Activated T-helper 17 cell treated with anti-CD3 and anti-CD28 coated beads, Interleukin-2, amount 50 U/mL, for 72 hours (primary cell): ENCODE data around the gene MAPK6. TPM values are rescaled to one million over a fixed set of nuclear protein-coding genes. Genes with fewer than 3 reads are reported as not detected.
"Not testable (repeated sequence)": the region's sequence is repeated elsewhere in the genome, so short reads cannot be mapped to it uniquely, and the experiment has no call there.

Experiments used
- ATAC-seq: fragments of 150-1000 bp; cut with Tn5 transposase; replicated peaks from 2 replicates; pipeline ENCODE4 v1.10.0; 2021; ENCODE audit warnings: mild to moderate bottlenecking, moderate library complexity
- H3K27ac Mint-ChIP-seq: one replicate; pipeline ENCODE4 v1.8.0; 2022; ENCODE audit warnings: mixed read lengths
- H3K27me3 Mint-ChIP-seq: one replicate; pipeline ENCODE4 v1.8.0; 2022; ENCODE audit warnings: mixed read lengths
- H3K36me3 Mint-ChIP-seq: one replicate; pipeline ENCODE4 v1.8.0; 2022; ENCODE audit warnings: low read depth, mild to moderate bottlenecking, mixed read lengths
- H3K4me1 Mint-ChIP-seq: one replicate; pipeline ENCODE4 v1.8.0; 2022; ENCODE audit warnings: mixed read lengths
- H3K4me3 Mint-ChIP-seq: one replicate; pipeline ENCODE4 v1.8.0; 2022; ENCODE audit warnings: mild to moderate bottlenecking, mixed read lengths
- H3K9me3 Mint-ChIP-seq: one replicate; pipeline ENCODE4 v1.8.0; 2022; ENCODE audit warnings: mixed read lengths
- total RNA-seq, 2 donors: library from RNA; stranded (reverse); gene quantifications; one replicate each; pipeline ENCODE4 v1.2.3, GENCODE V29; 2022

Gene MAPK6
- total RNA-seq, 2 donors from 2014 or later: 36.5 to 62.3 TPM

DNA sequence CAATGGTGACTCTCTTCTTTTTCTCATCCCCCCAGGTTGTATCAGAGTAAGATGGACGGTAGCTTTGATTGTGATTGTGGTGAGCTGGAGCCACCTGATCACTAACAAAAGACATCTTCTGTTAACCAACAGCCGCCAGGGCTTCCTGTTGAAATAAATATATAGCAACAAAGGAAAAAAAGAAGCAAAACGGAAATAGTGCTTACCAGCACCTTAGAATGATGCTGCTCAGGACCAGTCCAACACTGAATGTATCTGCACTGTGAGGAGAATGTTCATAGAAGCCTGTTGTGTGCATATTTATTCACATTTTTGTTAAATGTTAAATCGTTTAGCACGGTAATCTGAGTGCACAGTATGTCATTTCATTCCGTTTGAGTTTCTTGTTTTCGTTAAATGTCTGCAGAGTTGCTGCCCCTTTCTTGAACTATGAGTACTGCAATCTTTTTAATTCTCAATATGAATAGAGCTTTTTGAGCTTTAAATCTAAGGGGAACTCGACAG, 26.8 kb downstream of the MAPK6 start:
- Mint-ChIP-seq H3K36me3 (peaks cover 64% of the 10 kb centered on the region), H3K27ac (peak overlapping the region; percentile 86), H3K4me1 (peaks cover 34% of the 10 kb centered on the region), H3K4me3 (peak overlapping the region; percentile 69)
- not testable (repeated sequence) for H3K27me3 Mint-ChIP-seq, H3K9me3 Mint-ChIP-seq
- peak; percentile 63 for ATAC-seq

DNA sequence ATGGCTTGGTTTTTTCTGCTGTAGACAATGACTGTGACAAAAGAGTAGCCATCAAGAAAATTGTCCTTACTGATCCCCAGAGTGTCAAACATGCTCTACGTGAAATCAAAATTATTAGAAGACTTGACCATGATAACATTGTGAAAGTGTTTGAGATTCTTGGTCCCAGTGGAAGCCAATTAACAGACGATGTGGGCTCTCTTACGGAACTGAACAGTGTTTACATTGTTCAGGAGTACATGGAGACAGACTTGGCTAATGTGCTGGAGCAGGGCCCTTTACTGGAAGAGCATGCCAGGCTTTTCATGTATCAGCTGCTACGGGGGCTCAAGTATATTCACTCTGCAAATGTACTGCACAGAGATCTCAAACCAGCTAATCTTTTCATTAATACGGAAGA, 27.5 kb downstream of the MAPK6 start:
- peaks cover 70% of the 10 kb centered on the region for H3K36me3 Mint-ChIP-seq
- not testable (repeated sequence) for H3K9me3 Mint-ChIP-seq, H3K27me3 Mint-ChIP-seq, ATAC-seq
- peak overlapping the region; percentile 69 for H3K4me3 Mint-ChIP-seq
- peak overlapping the region; percentile 86 for H3K27ac Mint-ChIP-seq
- peaks cover 32% of the 10 kb centered on the region for H3K4me1 Mint-ChIP-seq

DNA sequence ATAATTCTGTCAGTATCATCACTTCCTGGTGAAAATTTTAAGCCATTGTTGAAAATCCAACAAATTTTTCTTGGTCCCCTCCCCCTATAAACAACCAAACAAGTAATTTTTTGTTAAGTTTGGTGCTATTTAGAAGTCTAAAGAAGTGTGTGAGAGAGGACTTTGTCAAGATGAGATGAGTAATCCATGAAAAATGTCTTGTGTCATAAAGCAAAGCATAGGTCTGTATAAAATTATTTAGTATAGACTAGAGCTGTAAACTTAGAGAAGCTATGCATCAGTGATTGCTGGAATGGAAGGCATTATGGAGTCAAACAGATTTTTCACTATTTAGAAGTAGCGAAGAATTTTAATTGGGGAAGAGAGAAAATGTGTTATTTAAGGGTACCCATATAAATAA, 31.4 kb downstream of the MAPK6 start:
- no peak for ATAC-seq
- H3K36me3 Mint-ChIP-seq: peaks cover 93% of the 10 kb centered on the region

GRCh38 chr15:52052066-52052935, 33.3 kb downstream of the MAPK6 start:
- Mint-ChIP-seq H3K4me3 (no peak overlapping the region), H3K4me1 (no peaks in the 10 kb centered on the region), H3K36me3 (peaks cover 76% of the 10 kb centered on the region), H3K9me3 (no peaks in the 10 kb centered on the region), H3K27ac (no peak overlapping the region), H3K27me3 (no peaks in the 10 kb centered on the region)
- no peak for ATAC-seq

More for the DNA sequence above, 31.4 kb downstream of the MAPK6 start:
- no peak overlapping the region for H3K4me3 Mint-ChIP-seq
- no peaks in the 10 kb centered on the region for H3K27me3 Mint-ChIP-seq
- H3K9me3 Mint-ChIP-seq: no peaks in the 10 kb centered on the region
- peaks cover 15% of the 10 kb centered on the region for H3K4me1 Mint-ChIP-seq
- no peak overlapping the region for H3K27ac Mint-ChIP-seq

- H3K27ac Mint-ChIP-seq: no peak overlapping the region
- no peaks in the 10 kb centered on the region for H3K27me3 Mint-ChIP-seq
- H3K9me3 Mint-ChIP-seq: no peaks in the 10 kb centered on the region
- H3K4me1 Mint-ChIP-seq: no peaks in the 10 kb centered on the region
- H3K36me3 Mint-ChIP-seq: peaks cover 55% of the 10 kb centered on the region
- ATAC-seq: no peak
- H3K4me3 Mint-ChIP-seq: no peak overlapping the region
Measured at GRCh38 chr15:52054381-52054780, 35.4 kb downstream of the MAPK6 start.

DNA sequence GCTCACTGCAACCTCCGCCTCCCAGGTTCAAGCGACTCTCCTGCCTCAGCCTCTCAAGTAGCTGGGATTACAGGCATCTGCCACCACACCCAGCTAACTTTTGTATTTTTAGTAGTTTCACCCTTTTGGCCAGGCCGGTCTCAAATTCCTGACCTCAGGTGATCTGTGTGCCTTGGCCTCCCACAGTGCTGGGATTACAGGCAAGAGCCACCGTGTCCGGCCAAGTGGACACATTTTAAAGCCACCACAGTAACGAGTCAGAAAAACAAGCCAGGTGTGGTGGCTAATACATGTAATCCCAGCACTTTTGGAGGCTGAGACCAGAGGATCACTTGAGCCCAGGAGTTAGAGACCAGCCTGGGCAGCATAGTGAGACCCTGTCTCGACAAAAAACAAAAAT, 35.8 kb downstream of the MAPK6 start:
- not testable (repeated sequence) for H3K27ac Mint-ChIP-seq, ATAC-seq, H3K9me3 Mint-ChIP-seq, H3K4me1 Mint-ChIP-seq, H3K27me3 Mint-ChIP-seq, H3K4me3 Mint-ChIP-seq
- peaks cover 51% of the 10 kb centered on the region for H3K36me3 Mint-ChIP-seq

DNA sequence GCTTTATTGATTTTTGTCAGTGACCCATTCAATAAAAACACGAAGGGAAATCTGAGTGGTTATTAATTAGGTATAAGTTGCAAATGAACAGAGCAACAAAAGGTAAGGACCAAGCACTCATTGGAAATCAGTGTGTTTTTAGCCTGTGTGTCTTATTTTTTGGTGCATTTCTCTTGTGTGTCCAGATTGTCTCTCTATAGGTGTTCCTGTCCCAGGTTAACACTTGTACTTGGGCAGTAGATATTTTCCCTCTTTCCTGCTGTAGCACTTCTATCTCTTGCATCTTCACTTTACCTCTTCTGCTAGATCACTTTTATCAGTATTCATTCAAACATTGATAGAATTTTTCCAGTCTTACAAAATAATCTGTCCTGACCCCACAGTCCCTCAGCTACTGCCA, 37.0 kb downstream of the MAPK6 start:
- H3K4me1 Mint-ChIP-seq: peaks cover 5% of the 10 kb centered on the region
- H3K36me3 Mint-ChIP-seq: peaks cover 39% of the 10 kb centered on the region
- no peak for ATAC-seq
- H3K9me3 Mint-ChIP-seq: no peaks in the 10 kb centered on the region
- no peak overlapping the region for H3K4me3 Mint-ChIP-seq
- H3K27ac Mint-ChIP-seq: no peak overlapping the region
- no peaks in the 10 kb centered on the region for H3K27me3 Mint-ChIP-seq

DNA sequence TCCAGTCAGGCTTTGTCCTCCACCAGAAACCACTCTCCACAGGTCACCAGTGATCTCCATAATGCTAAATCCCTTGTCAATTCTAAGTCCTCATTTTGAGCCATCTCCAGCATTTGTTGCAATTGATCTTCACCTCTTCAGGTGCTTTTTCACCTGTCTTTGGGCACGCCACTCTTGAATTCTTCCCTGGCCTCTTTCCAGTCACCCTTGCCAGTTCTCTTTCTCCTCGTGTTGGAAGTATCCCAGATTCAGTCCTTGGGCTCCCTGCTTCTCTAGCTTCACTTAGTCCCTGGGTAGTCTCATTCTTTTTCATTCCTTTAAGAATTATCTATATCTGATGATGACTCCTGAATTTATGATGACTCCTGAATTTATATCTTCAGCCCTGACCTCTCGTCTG, 37.5 kb downstream of the MAPK6 start:
- H3K36me3 Mint-ChIP-seq: peaks cover 35% of the 10 kb centered on the region
- no peak overlapping the region for H3K4me3 Mint-ChIP-seq
- H3K27ac Mint-ChIP-seq: no peak overlapping the region
- H3K9me3 Mint-ChIP-seq: no peaks in the 10 kb centered on the region
- ATAC-seq: no peak
- peaks cover 5% of the 10 kb centered on the region for H3K4me1 Mint-ChIP-seq
- H3K27me3 Mint-ChIP-seq: no peaks in the 10 kb centered on the region

- Mint-ChIP-seq H3K27ac (peak overlapping the region; percentile 32), H3K9me3 (no peaks in the 10 kb centered on the region), H3K36me3 (peaks cover 21% of the 10 kb centered on the region), H3K4me3 (no peak overlapping the region), H3K4me1 (peaks cover 5% of the 10 kb centered on the region), H3K27me3 (no peaks in the 10 kb centered on the region)
- ATAC-seq: no peak
Measured at GRCh38 chr15:52057996-52058395, 39.0 kb downstream of the MAPK6 start.

GRCh38 chr15:52060501-52060900, 41.5 kb downstream of the MAPK6 start:
- peaks cover 5% of the 10 kb centered on the region for H3K4me1 Mint-ChIP-seq
- no peaks in the 10 kb centered on the region for H3K9me3 Mint-ChIP-seq
- H3K36me3 Mint-ChIP-seq: no peaks in the 10 kb centered on the region
- no peaks in the 10 kb centered on the region for H3K27me3 Mint-ChIP-seq
- no peak overlapping the region for H3K4me3 Mint-ChIP-seq
- peak overlapping the region; percentile 31 for H3K27ac Mint-ChIP-seq
- ATAC-seq: no peak

DNA sequence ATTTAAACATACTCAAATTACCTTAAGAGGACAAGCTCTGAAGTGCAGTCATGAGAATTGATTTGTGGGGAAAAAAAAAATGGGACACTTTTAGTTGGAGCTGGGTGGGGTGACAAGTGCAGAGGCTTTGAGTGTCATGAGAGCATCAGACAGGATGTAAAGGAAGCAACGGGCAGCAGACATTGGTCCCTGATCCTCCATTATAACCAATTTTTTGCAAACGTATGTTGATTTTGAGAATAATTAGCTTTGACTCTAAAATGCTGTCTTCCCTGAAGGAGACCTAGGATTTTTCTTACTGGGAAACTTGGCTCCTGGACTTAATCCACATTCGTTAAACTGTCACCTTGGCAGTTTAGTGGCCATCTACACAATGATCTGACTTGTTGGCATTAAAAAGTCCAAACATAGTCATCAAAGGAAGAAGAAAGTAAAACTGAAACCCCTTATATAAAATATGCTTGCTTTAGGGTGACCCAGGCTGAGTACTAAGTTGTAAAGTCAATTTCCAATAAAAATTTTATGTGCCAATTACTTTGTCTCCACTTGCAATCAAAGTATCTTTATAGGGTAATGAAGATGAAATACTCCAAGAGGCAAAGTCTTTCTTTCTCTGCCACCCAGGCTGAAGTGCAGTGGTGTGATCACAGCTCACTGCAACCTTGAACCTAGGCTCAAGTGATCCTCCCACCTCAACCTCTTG, 48.0 kb downstream of the MAPK6 start:
- ATAC-seq: peak; percentile 73
- no peaks in the 10 kb centered on the region for H3K27me3 Mint-ChIP-seq
- no peaks in the 10 kb centered on the region for H3K9me3 Mint-ChIP-seq
- H3K36me3 Mint-ChIP-seq: peaks cover 10% of the 10 kb centered on the region
- peak overlapping the region; percentile 54 for H3K27ac Mint-ChIP-seq
- H3K4me1 Mint-ChIP-seq: peaks cover 19% of the 10 kb centered on the region
- H3K4me3 Mint-ChIP-seq: no peak overlapping the region

DNA sequence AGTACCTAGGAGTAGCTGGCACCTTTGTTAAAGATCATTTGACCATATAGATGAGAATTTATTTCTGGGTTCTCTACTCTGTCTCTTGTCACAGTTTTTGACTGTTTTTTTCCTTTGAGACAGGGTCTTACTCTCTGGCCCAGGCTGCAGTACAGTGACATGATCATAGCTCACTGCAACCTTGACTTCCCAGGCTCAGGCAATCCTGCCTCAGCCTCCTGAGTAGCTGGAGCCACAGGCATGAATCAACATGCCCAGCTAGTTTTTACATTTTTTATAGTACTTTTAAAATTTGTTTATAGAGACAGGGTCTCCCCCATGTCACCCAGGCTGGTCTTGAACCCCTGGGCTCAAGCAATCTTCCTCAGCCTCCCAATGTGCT, 48.5 kb downstream of the MAPK6 start:
- Mint-ChIP-seq H3K27ac (peak overlapping the region; percentile 54), H3K9me3 (no peaks in the 10 kb centered on the region), H3K27me3 (no peaks in the 10 kb centered on the region), H3K4me3 (no peak overlapping the region), H3K4me1 (peaks cover 19% of the 10 kb centered on the region), H3K36me3 (peaks cover 10% of the 10 kb centered on the region)
- peak; percentile 18 for ATAC-seq

DNA sequence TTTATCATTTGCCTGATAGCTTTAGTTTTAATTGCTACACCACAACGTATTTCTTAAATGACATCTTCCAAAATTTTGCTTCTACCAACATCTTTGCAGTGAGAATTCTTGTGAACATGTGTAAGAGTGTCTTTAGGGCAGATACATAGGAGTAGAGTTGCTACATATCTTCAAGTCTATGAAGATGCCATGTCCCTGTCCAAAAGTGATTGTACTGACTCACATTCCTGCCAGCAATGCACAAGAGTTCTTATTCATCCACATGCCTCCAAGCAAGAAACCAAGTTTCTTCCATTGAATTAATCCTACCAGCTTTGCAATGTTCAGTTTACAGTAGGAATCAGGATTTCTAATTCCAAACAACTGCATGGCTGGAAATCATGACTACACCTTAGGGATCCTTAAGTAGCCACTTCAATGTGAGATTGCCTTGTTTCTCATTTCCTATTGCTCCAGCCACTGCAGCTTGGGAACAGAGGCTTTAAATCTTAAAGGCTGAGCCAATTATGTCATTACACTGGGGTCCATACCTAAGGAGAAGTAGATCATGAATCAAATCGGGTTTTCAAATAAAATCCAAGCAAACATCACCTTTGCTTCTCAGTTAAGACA, 49.1 kb downstream of the MAPK6 start:
- Mint-ChIP-seq H3K4me1 (peaks cover 19% of the 10 kb centered on the region), H3K4me3 (no peak overlapping the region), H3K27ac (no peak overlapping the region), H3K27me3 (no peaks in the 10 kb centered on the region), H3K9me3 (no peaks in the 10 kb centered on the region), H3K36me3 (peaks cover 10% of the 10 kb centered on the region)
- ATAC-seq: no peak

DNA sequence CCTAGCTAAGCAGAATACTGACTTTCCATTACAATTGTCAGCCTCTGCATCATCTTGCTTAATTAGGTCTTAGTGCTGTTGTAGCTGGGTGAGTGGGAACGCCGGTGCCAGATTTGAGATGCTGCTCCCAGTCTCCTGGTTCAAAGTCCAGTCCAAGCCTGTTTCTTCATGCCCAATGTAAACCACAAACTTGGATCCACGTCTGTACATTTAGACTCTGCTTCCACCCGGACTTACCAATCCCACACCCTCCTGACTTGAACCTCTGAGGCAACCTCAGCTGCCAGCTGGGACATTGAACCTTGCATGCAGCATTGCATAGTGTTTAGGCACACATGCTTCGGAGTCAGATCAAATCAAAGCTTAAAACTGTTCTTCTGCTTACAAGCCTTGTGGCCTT, 50.5 kb downstream of the MAPK6 start:
- H3K9me3 Mint-ChIP-seq: no peaks in the 10 kb centered on the region
- H3K36me3 Mint-ChIP-seq: peaks cover 10% of the 10 kb centered on the region
- H3K4me1 Mint-ChIP-seq: peaks cover 19% of the 10 kb centered on the region
- no peak for ATAC-seq
- H3K4me3 Mint-ChIP-seq: no peak overlapping the region
- H3K27me3 Mint-ChIP-seq: no peaks in the 10 kb centered on the region
- H3K27ac Mint-ChIP-seq: no peak overlapping the region
